ENCODE measurements around the gene PRKD2. TPM values are rescaled to one million over a fixed set of nuclear protein-coding genes. Genes with fewer than 3 reads are reported as not detected.
"Not testable (repeated sequence)": the region's sequence is repeated elsewhere in the genome, so short reads cannot be mapped to it uniquely, and the experiment has no call there.

Gene PRKD2
- total and polyA plus RNA-seq, 10 donors = 63.4 to 132 (median 110) TPM

- Histone ChIP-seq H3K27me3 (replicated peaks in 1 of 7) (peaks cover 0 to 34% (median under 1%) of the 10 kb centered on the region in 7 donors), H3K9me3 (no peaks in the 10 kb centered on the region), H3K4me3 (no peak overlapping the region), H3K36me3 (no peaks in the 10 kb centered on the region), H3K4me1 (peaks cover 7 to 73% (median 51%) of the 10 kb centered on the region in 6 donors), H3K27ac (peak overlapping the region in 6 of 8 donors; percentile 9 to 67 (median 56))
- peak; percentile 79 to 83 (median 82) for TF ChIP-seq POLR2AphosphoS5 (IDR thresholded peaks at IDR 0.05)
- TF ChIP-seq POLR2A (IDR thresholded peaks at IDR 0.05) = no peak
- intact Hi-C loops (cut with DNase I; ENCODE audit: low total_unique reads) = no loop called here
- peak; percentile 82 for DNase-seq
- 55 to 71% (median 64%) methylated on average over 13 to 15 of the region's 15 CpGs for WGBS, 5 donors
Measured at GRCh38 chr19:46629546-46630025, 87.3 kb downstream of the PRKD2 start.

GRCh38 chr19:46628970-46629369 is 87.9 kb downstream of the PRKD2 start:
- Histone ChIP-seq H3K4me1 (peaks cover 7 to 73% (median 52%) of the 10 kb centered on the region in 6 donors), H3K27me3 (replicated peaks in 1 of 7) (peaks cover 0 to 31% (median 0%) of the 10 kb centered on the region in 7 donors), H3K27ac (peak overlapping the region in 4 of 8 donors; percentile 53 to 67 (median 58))
- DNase-seq; intact Hi-C loops (cut with DNase I; ENCODE audit: low total_unique reads); H3K4me3 ChIP-seq; H3K36me3 ChIP-seq; H3K9me3 ChIP-seq: not testable (repeated sequence)
- whole genome bisulfite sequencing, 5 donors = 80 to 90% (median 80%) methylated on average over 7 of the region's 7 CpGs

GRCh38 chr19:46626446-46626845 is 90.5 kb downstream of the PRKD2 start:
- no peak overlapping the region for H3K4me3 ChIP-seq
- 15 to 37% (median 21%) methylated on average over 13 to 14 of the region's 14 CpGs for WGBS, 5 donors
- H3K27ac ChIP-seq = peak overlapping the region in 7 of 8 donors; percentile 63 to 77 (median 72)
- TF ChIP-seq CTCF (IDR thresholded peaks at IDR 0.05 in 8 of 11, conservative IDR thresholded peaks at IDR 0.05 in 3 of 11) (no peak), POLR2A (IDR thresholded peaks at IDR 0.05) (no peak), POLR2AphosphoS5 (IDR thresholded peaks at IDR 0.05) (no peak)
- H3K4me1 ChIP-seq = peaks cover 0 to 84% (median 52%) of the 10 kb centered on the region in 6 donors
- intact Hi-C loops (cut with DNase I; ENCODE audit: low total_unique reads) = no loop called here
- no peaks in the 10 kb centered on the region for H3K9me3 ChIP-seq
- H3K36me3 ChIP-seq = no peaks in the 10 kb centered on the region
- DNase-seq = no peak
- peaks cover 0 to 16% (median 2%) of the 10 kb centered on the region in 7 donors for H3K27me3 ChIP-seq (replicated peaks in 1 of 7)

GRCh38 chr19:46625731-46626130 is 91.2 kb downstream of the PRKD2 start:
- no peak for TF ChIP-seq CTCF (IDR thresholded peaks at IDR 0.05 in 8 of 11, conservative IDR thresholded peaks at IDR 0.05 in 3 of 11)
- no peaks in the 10 kb centered on the region for H3K9me3 ChIP-seq
- H3K27me3 ChIP-seq (replicated peaks in 1 of 7) = peaks cover 0 to 11% (median 0%) of the 10 kb centered on the region in 7 donors
- no peak overlapping the region for H3K4me3 ChIP-seq
- intact Hi-C loops (cut with DNase I; ENCODE audit: low total_unique reads) = no loop called here
- 70 to 85% (median 82%) methylated on average over 9 to 12 of the region's 12 CpGs for WGBS, 5 donors
- DNase-seq = no peak
- H3K4me1 ChIP-seq = peaks cover 0 to 84% (median 54%) of the 10 kb centered on the region in 6 donors
- H3K36me3 ChIP-seq = no peaks in the 10 kb centered on the region
- H3K27ac ChIP-seq = peak overlapping the region in 7 of 8 donors; percentile 63 to 77 (median 72)

- TF ChIP-seq POLR2AphosphoS5 (IDR thresholded peaks at IDR 0.05) (peak in 2 of 3 donors; percentile 40 to 57), CTCF (IDR thresholded peaks at IDR 0.05 in 8 of 11, conservative IDR thresholded peaks at IDR 0.05 in 3 of 11) (no peak)
- Histone ChIP-seq H3K4me1 (peaks cover 6 to 90% (median 59%) of the 10 kb centered on the region in 6 donors), H3K36me3 (no peaks in the 10 kb centered on the region), H3K9me3 (no peaks in the 10 kb centered on the region), H3K27me3 (replicated peaks in 1 of 7) (peaks cover 0 to 11% (median 0%) of the 10 kb centered on the region in 7 donors), H3K27ac (peak within 1 kb of the TSS in 7 of 8 donors; percentile 63 to 77 (median 72)), H3K4me3 (peak within 1 kb of the TSS in 5 of 8 donors; percentile 12 to 54 (median 17))
- WGBS, 5 donors = 19 to 23% (median 21%) methylated on average over 13 of the region's 13 CpGs
- DNase-seq = no peak
- intact Hi-C loops (cut with DNase I; ENCODE audit: low total_unique reads) = no loop called here
Measured at GRCh38 chr19:46624958-46625661, 91.8 kb downstream of the PRKD2 start, which contains the start of gene PTGIR. Gene PTGIR, minus strand, starts transcription at chr19:46625089. Its CDS starts 864 bp downstream, at chr19:46624225.

Measured in spleen (tissue), 11 donors.